ENCODE data around the gene TEKT1. TPM values are rescaled to one million over a fixed set of nuclear protein-coding genes. Genes with fewer than 3 reads are reported as not detected.
A peak's percentile ranks its signal among the peaks of the same experiment; 100 is the strongest.
"Not testable (repeated sequence)": the region's sequence is repeated elsewhere in the genome, so short reads cannot be mapped to it uniquely, and the experiment has no call there.

TEKT1 gene
- total RNA-seq, 3 donors from 2014 or later (not counting 1 experiment from before 2014, with no cell fraction given), result not detected

GRCh38 chr17:6779411-6779810, 52.1 kb downstream of the TEKT1 start:
- H3K4me1 Mint-ChIP-seq, result peaks cover 0 to 12% of the 10 kb centered on the region in 2 donors
- H3K27me3 Mint-ChIP-seq (ENCODE audit: low read depth in 2 of 2), result peaks cover 32 to 42% of the 10 kb centered on the region in 2 donors
- ATAC-seq (no peak), DNase-seq (no peak)
- 87% methylated on average over 2 of the region's 2 CpGs for WGBS (ENCODE audit: insufficient coverage)
- H3K4me3 ChIP-seq (ENCODE audit: low read length), result no peak overlapping the region
- intact Hi-C loops (cut with micrococcal nuclease), result no loop called here
- H3K27me3 ChIP-seq (ENCODE audit: control insufficient read depth, insufficient read depth, low read length), result peaks cover 11% of the 10 kb centered on the region
- H3K9me3 ChIP-seq (ENCODE audit: control insufficient read depth, insufficient read depth, low read length), result peaks cover 16% of the 10 kb centered on the region
- peaks cover 2 to 5% of the 10 kb centered on the region in 2 donors for H3K9me3 Mint-ChIP-seq
- H3K36me3 ChIP-seq (ENCODE audit: control insufficient read depth, insufficient read depth, low read length), result no peaks in the 10 kb centered on the region
- no peak overlapping the region for H3K4me3 Mint-ChIP-seq
- no peak for TF ChIP-seq CTCF (IDR thresholded peaks at IDR 0.05)
- peaks cover 19% of the 10 kb centered on the region for H3K36me3 Mint-ChIP-seq
- H3K4me1 ChIP-seq (ENCODE audit: control insufficient read depth, insufficient read depth, low read length), result peaks cover 10% of the 10 kb centered on the region
- H3K27ac ChIP-seq (ENCODE audit: low read length), result no peak overlapping the region
- H3K27ac Mint-ChIP-seq, result no peak overlapping the region

- H3K9me3 Mint-ChIP-seq, result peaks cover 4 to 8% of the 10 kb centered on the region in 2 donors
- 9% methylated on average over 49 of the region's 49 CpGs for WGBS (ENCODE audit: insufficient coverage)
- DNase-seq (no peak), ATAC-seq (peak in 1 of 3 donors; percentile 29)
- no peak within 1 kb of the TSS for H3K27ac Mint-ChIP-seq
- H3K4me1 Mint-ChIP-seq, result peaks cover 0 to 12% of the 10 kb centered on the region in 2 donors
- peaks cover 21% of the 10 kb centered on the region for H3K9me3 ChIP-seq (ENCODE audit: control insufficient read depth, insufficient read depth, low read length)
- no peak for TF ChIP-seq CTCF (IDR thresholded peaks at IDR 0.05)
- H3K4me3 ChIP-seq (ENCODE audit: low read length), result no peak within 1 kb of the TSS
- no peak within 1 kb of the TSS for H3K27ac ChIP-seq (ENCODE audit: low read length)
- H3K27me3 ChIP-seq (ENCODE audit: control insufficient read depth, insufficient read depth, low read length), result peaks cover 4% of the 10 kb centered on the region
- H3K4me1 ChIP-seq (ENCODE audit: control insufficient read depth, insufficient read depth, low read length), result peaks cover 10% of the 10 kb centered on the region
- intact Hi-C loops (cut with micrococcal nuclease), result no loop called here
- peaks cover 14 to 23% of the 10 kb centered on the region in 2 donors for H3K27me3 Mint-ChIP-seq (ENCODE audit: low read depth in 2 of 2)
- H3K36me3 Mint-ChIP-seq, result peaks cover 39% of the 10 kb centered on the region
- peaks cover 33% of the 10 kb centered on the region for H3K36me3 ChIP-seq (ENCODE audit: control insufficient read depth, insufficient read depth, low read length)
- H3K4me3 Mint-ChIP-seq, result peak within 1 kb of the TSS; percentile 37
These were observed 55.6 kb downstream of the TEKT1 start, which contains the start of gene FBXO39 for GRCh38 chr17:6775871-6776405. Gene FBXO39 (plus strand): TSS chr17:6776215. CDS start chr17:6779869, 3,654 bp downstream.

- Mint-ChIP-seq H3K4me1 (peaks cover 0 to 12% of the 10 kb centered on the region in 2 donors), H3K27me3 (ENCODE audit: low read depth in 2 of 2) (peaks cover 14 to 23% of the 10 kb centered on the region in 2 donors), H3K36me3 (peaks cover 44% of the 10 kb centered on the region)
- H3K9me3 Mint-ChIP-seq; ATAC-seq; H3K4me1 ChIP-seq (ENCODE audit: control insufficient read depth, insufficient read depth, low read length); intact Hi-C loops (cut with micrococcal nuclease); H3K4me3 ChIP-seq (ENCODE audit: low read length); H3K27ac ChIP-seq (ENCODE audit: low read length); H3K4me3 Mint-ChIP-seq; H3K27me3 ChIP-seq (ENCODE audit: control insufficient read depth, insufficient read depth, low read length); DNase-seq; H3K27ac Mint-ChIP-seq: not testable (repeated sequence)
- H3K36me3 ChIP-seq (ENCODE audit: control insufficient read depth, insufficient read depth, low read length), result peaks cover 44% of the 10 kb centered on the region
- H3K9me3 ChIP-seq (ENCODE audit: control insufficient read depth, insufficient read depth, low read length), result peaks cover 21% of the 10 kb centered on the region
- WGBS (ENCODE audit: insufficient coverage), result over 99% methylated on average over 6 of the region's 8 CpGs
These were observed 56.6 kb downstream of the TEKT1 start for GRCh38 chr17:6774906-6775305.

GRCh38 chr17:6772016-6772415, 59.5 kb downstream of the TEKT1 start:
- H3K9me3 ChIP-seq (ENCODE audit: control insufficient read depth, insufficient read depth, low read length), result peaks cover 26% of the 10 kb centered on the region
- Mint-ChIP-seq H3K9me3 (peaks cover 9 to 20% of the 10 kb centered on the region in 2 donors), H3K36me3 (peaks cover 73% of the 10 kb centered on the region)

More at GRCh38 chr17:6772016-6772415, 59.5 kb downstream of the TEKT1 start:
- peaks cover 10% of the 10 kb centered on the region for H3K4me1 ChIP-seq (ENCODE audit: control insufficient read depth, insufficient read depth, low read length)
- Mint-ChIP-seq H3K4me1 (peaks cover 0 to 12% of the 10 kb centered on the region in 2 donors), H3K4me3 (no peak overlapping the region), H3K27me3 (ENCODE audit: low read depth in 2 of 2) (peaks cover 13 to 14% of the 10 kb centered on the region in 2 donors), H3K27ac (no peak overlapping the region)
- TF ChIP-seq CTCF (IDR thresholded peaks at IDR 0.05), result no peak
- no peak overlapping the region for H3K27ac ChIP-seq (ENCODE audit: low read length)
- H3K27me3 ChIP-seq (ENCODE audit: control insufficient read depth, insufficient read depth, low read length), result peaks cover 2% of the 10 kb centered on the region
- peaks cover 72% of the 10 kb centered on the region for H3K36me3 ChIP-seq (ENCODE audit: control insufficient read depth, insufficient read depth, low read length)
- intact Hi-C loops (cut with micrococcal nuclease), result no loop called here
- ATAC-seq (no peak), DNase-seq (no peak)
- H3K4me3 ChIP-seq (ENCODE audit: low read length), result no peak overlapping the region
- WGBS (ENCODE audit: insufficient coverage), result no CpG with 5 or more reads among the region's 1 CpG

Data from natural killer cell (primary cell).